Left hindlimb (tissue), 1 donor: Measurements from ENCODE around the gene GRB7.
"Not testable (repeated sequence)": the region's sequence is repeated elsewhere in the genome, so short reads cannot be mapped to it uniquely, and the experiment has no call there.

Experiments
- DNase-seq: peaks from one replicate; pipeline ENCODE4 v3.0.0-alpha.2; 2018

The GRB7 gene

DNA sequence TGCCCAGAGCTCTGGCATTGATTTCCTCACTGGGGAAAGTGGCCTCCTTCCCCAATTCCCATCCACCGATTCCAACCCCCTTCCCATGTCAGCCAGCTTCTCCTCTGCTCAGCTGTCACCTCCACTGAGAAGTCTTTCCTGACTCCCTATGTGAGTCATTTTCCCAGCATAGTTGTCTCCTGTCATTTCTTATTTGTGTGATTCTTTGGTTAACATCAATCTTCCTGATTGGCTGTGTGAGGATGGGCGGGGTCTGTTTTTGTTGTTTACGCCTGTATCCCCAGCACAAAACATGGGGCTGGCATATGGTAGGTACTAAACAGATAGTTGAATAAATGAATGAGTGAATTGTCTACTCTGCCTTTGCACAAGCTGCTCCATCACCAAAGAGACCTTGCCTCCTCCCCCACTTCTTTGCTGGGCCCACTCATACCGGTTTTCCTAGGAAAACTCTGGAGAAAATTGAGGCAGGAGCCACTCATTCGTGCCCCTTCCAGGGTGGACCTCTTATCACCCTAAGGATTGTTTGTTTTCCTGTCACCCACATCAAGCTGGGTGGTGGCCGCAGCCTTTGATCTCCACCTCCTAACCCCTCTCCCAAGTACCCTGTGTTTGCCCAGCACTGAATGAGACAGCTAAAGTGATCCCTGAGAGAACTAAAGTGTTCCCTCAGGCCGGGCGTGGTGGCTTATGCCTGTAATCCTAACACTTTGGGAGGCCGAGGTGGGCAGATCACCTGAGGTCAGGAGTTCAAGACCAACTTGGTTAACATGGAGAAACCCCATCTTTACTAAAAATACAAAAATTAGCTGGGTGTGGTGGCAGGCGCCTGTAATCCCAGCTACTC is 1.2 kb upstream of the GRB7 start:
- DNase-seq, result peak; percentile 23

- DNase-seq, result no peak
Observed at GRCh38 chr17:39737206-39737759, 455 bp upstream of the GRB7 start.

DNA sequence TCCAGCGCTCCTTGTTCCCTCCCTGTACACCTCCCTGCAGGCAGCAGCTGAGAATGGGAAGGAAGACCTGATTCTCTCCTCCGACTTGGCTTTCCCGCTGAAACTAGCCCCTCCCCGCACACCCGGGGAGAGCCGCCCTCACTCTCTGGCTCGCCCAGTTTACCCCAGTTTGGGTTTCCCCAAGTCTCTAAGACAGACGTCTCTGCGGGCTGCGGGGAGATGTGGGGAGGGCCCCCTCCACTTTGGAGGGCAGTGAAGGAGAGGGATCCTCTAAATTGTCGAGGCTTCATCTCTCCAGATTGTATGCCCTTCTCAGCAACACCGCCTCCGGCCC is 797 bp downstream of the GRB7 start:
- no peak for DNase-seq

- peak; percentile 38 for DNase-seq
Observed at GRCh38 chr17:39738983-39739884, 1.5 kb downstream of the GRB7 start.

DNA sequence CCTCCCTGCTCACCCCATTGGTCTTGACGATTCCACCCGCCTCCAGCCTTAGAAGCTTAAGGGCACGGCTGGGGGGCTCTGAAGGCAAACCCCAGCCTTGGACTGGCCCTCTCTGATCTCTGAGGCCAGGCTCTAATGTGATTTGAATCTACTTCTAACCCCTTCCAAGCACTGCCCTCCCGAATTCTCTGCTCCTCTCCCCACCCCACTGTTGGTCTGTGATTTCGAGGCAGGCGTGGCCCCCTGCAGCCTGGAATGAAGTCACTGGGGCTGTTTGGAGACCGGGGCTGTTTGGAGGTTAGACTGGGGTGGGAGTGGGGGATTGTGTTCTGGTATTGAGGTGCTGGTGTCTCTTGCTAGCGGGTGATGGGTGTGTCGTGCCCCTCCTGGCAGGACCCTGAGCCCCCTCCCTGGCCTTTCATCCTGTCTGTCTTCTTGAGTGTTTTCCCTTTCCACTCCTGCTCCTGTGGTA is 2.2 kb downstream of the GRB7 start:
- DNase-seq, result no peak

GRCh38 chr17:39740357-39741111 is 2.8 kb downstream of the GRB7 start:
- DNase-seq, result peak; percentile 34

- no peak for DNase-seq
Observed at GRCh38 chr17:39742126-39742855, 4.6 kb downstream of the GRB7 start.

DNA sequence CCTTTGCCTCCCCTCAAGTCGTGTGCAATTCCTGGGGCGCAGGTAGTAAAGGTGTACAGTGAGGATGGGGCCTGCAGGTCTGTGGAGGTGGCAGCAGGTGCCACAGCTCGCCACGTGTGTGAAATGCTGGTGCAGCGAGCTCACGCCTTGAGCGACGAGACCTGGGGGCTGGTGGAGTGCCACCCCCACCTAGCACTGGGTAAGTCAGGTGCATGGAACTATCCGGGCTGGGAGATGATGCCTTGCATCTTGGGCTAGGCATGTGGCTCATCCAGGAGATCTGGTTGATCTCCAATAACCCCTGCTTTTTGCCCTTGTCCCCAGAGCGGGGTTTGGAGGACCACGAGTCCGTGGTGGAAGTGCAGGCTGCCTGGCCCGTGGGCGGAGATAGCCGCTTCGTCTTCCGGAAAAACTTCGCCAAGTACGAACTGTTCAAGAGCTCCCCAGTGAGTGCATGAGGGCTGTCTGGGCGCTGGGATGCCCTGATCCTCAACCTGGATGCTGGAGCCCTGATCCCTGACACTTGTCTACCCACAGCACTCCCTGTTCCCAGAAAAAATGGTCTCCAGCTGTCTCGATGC is 5.2 kb downstream of the GRB7 start:
- no peak for DNase-seq

DNA sequence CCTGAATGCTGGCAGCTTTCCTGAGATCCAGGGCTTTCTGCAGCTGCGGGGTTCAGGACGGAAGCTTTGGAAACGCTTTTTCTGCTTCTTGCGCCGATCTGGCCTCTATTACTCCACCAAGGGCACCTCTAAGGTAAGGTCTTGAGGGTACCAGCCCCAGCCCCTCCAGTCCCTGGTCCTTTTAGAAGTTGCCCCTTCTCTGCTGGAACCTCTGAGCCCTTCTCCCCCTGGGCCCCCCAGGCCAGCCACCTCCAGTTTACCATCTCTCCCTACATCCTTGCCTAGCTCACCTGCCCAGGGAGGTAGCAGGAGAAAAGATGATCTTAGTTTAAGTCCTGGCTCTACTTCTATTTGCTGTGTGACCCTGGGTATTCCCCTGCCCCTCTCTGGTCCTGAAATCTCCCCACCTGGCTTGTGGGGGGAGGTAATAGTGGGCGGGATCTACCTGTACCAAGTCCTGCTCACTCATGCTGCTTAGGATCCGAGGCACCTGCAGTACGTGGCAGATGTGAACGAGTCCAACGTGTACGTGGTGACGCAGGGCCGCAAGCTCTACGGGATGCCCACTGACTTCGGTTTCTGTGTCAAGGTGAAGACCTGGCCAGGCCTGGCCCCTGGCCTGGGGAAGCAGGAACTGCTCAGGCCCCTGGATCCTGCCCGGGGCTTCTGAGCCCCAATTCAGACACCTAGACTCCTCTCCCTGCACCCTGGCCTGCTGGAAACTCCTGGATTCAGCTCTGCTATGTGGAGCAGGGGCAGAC is 6.5 kb downstream of the GRB7 start:
- DNase-seq, result no peak

- DNase-seq, result no peak
Observed at GRCh38 chr17:39744836-39745215, 7.1 kb downstream of the GRB7 start.

- no peak for DNase-seq
Observed at GRCh38 chr17:39745335-39746144, 7.8 kb downstream of the GRB7 start.

DNA sequence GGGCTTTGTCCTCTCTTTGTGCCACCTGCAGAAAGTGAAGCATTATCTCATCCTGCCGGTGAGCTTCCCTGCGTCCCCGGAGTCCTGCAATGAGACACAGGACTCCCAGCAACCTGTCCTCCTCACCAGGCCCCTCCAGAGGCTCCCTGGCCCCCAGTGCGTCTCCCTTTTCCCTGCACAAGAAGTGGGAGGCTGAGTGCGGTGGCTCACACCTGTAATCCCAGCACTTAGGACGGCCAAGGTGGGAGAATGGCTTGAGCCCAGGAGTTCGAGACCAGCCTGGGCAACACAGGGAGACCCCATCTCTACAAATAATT is 8.4 kb downstream of the GRB7 start:
- DNase-seq, result no peak

DNA sequence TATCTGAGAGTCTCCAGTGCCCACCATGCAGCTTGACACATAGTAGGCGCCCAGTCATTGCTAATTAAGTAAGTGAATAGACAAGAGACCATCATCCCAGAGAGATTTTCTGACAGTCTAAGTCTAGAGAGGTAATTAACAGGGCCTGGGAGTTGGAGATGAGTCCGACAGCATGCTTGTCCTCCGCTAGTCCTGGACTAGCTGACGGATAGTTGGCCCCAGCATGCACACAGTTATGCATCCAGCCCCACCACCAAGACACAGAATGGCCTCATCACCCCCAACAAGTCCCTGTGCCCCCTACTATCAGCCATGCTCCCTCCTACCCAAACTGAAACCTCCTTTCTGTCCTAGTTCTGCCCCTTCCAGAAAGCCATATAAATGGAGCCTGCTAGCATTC is 10.0 kb downstream of the GRB7 start:
- DNase-seq, result no peak

DNA sequence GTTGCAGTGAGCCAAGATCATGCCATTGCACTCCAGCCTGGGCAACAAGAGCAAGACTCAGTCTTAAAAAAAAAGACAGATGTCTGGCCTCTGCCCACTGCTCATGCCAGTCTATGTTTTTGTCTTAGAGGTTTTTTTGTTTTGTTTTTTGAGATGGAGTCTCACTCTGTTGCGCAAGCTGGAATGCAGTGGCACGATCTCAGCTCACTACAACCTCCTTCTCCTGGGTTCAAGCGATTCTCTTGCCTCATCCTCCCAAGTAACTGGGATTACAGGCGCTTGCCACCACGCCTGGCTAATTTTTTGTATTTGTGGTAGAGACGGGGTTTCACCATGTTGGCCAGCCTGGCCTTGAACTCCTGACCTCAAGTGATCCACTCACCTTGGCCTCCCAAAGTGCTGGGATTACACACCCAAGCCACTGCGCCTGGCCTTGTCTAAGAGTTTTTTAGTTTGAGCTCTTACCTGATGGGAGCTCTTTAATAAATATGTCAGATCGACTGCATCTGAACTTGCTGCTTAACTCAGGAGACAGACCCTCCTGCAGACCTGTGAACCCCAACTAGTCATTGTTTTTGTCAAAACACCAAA is 10.8 kb downstream of the GRB7 start:
- not testable (repeated sequence) for DNase-seq

GRCh38 chr17:39750131-39751015 is 12.6 kb downstream of the GRB7 start:
- no peak for DNase-seq

- DNase-seq, result no peak
Observed at GRCh38 chr17:39751016-39751543, 13.3 kb downstream of the GRB7 start.

GRCh38 chr17:39751637-39752036 is 13.9 kb downstream of the GRB7 start:
- peak; percentile 42 for DNase-seq

DNA sequence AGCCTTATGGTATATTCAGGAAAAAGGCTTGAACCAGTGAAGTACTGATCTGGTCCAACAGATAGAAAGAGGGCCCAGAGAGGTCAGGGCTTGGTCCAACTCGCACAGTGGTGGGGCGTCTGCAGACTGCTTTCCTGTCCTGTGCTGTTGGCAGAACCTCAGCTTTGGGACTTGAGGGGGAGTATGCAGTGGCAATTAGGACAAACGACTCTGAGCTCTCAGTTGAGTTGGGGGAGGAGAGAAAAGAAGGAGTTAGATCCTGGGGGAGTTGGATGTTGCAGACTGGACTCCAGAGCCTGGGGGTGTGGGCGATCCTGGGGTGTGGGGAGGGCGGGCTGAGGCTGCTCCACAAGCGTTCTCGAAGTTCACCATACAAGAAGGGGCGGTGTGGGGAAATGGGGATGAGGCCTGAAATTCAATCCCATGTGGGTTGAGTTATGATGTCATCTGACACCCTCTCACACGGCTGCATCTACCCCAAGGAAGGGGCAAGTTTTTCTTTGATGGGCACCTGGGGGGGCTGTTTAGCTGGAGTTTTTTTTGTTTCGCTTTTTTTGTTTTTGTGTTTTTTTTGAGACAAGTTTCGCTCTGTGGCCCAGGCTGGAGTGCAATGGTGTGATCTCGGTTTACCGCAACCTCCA is 14.6 kb downstream of the GRB7 start:
- no peak for DNase-seq
